CD8-positive, alpha-beta memory T cell (primary cell): Measurements from ENCODE around the gene KNDC1. TPM values are rescaled to one million over a fixed set of nuclear protein-coding genes. Genes with fewer than 3 reads are reported as not detected.

ENCODE experiments used
- CTCF ChIA-PET: fragments of 350-600 bp; sonication (Branson Sonifier 250); formaldehyde crosslinking; loops from one replicate; lab custom pipeline; 2021; ENCODE audit warnings: antibody characterized with exemption; lab: Charles Lee
- POLR2A ChIA-PET: fragments of 350-600 bp; sonication (Branson Sonifier 250); formaldehyde crosslinking; loops from one replicate; lab custom pipeline; 2021; ENCODE audit warnings: antibody characterized with exemption; lab: Charles Lee
- DNase-seq, 5 donors: peaks; one replicate each; pipeline versions ENCODE4 v3.0.0 to v3.0.0-alpha.2; 2020 to 2022; ENCODE audit warnings: mixed read lengths in 1 of 5
- H3K27ac ChIP-seq: one replicate; pipeline ENCODE4 v1.7.0; 2013; ENCODE audit warnings: low read depth, mild to moderate bottlenecking, low read length, moderate library complexity
- H3K27me3 ChIP-seq: 2 replicates; pipeline ENCODE4 v1.7.0; 2013; ENCODE audit warnings: low read length, mild to moderate bottlenecking; ENCODE audit not compliant: insufficient read depth, poor library complexity, severe bottlenecking
- H3K36me3 ChIP-seq: 2 replicates; pipeline ENCODE4 v1.7.0; 2013; ENCODE audit warnings: mild to moderate bottlenecking, low read length, moderate library complexity; ENCODE audit not compliant: insufficient read depth
- H3K4me1 ChIP-seq: 2 replicates; pipeline ENCODE4 v1.7.0; 2013; ENCODE audit warnings: mild to moderate bottlenecking, low read length, moderate library complexity; ENCODE audit not compliant: insufficient read depth
- H3K4me3 ChIP-seq: 2 replicates; pipeline ENCODE4 v1.7.0; 2013; ENCODE audit warnings: mild to moderate bottlenecking, low read length
- H3K9me3 ChIP-seq: 2 replicates; pipeline ENCODE4 v1.7.0; 2013; ENCODE audit warnings: mild to moderate bottlenecking, low read length
- H3K27ac Mint-ChIP-seq, 8 donors: one replicate each; pipeline ENCODE4 v1.8.0; 2020 to 2021; ENCODE audit warnings: mixed read lengths in 8 of 8, mild to moderate bottlenecking in 6 of 8, inconsistent platforms in 3 of 8, moderate library complexity in 3 of 8
- H3K27me3 Mint-ChIP-seq, 2 donors: one replicate each; pipeline ENCODE4 v1.8.0; 2020 to 2021; ENCODE audit warnings: mixed read lengths in 2 of 2, mild to moderate bottlenecking in 1 of 2, moderate library complexity in 1 of 2
- H3K36me3 Mint-ChIP-seq, 3 donors: one replicate each; pipeline ENCODE4 v1.8.0; 2020 to 2021; ENCODE audit warnings: mixed read lengths in 3 of 3, inconsistent platforms in 1 of 3, mild to moderate bottlenecking in 1 of 3
- H3K4me1 Mint-ChIP-seq, 3 donors: one replicate each; pipeline ENCODE4 v1.8.0; 2020 to 2021; ENCODE audit warnings: mixed read lengths in 3 of 3, inconsistent platforms in 1 of 3, mild to moderate bottlenecking in 1 of 3
- H3K4me3 Mint-ChIP-seq, 7 donors: one replicate each; pipeline ENCODE4 v1.8.0; 2020 to 2021; ENCODE audit warnings: mixed read lengths in 7 of 7, mild to moderate bottlenecking in 6 of 7, moderate library complexity in 4 of 7, inconsistent platforms in 2 of 7
- H3K9me3 Mint-ChIP-seq, 5 donors: one replicate each; pipeline ENCODE4 v1.8.0; 2020 to 2022; ENCODE audit warnings: mixed read lengths in 5 of 5, mild to moderate bottlenecking in 3 of 5, moderate library complexity in 2 of 5, inconsistent platforms in 1 of 5
- polyA plus RNA-seq: library from polyadenylated mRNA; unstranded; fragments of 300-500 nt; fragmentation: Illumina TruSeq; gene quantifications from one replicate; pipeline ENCODE4 v1.2.3, GENCODE V29; 2021
- total RNA-seq, 2 experiments: library from RNA; stranded (reverse); gene quantifications; one replicate each; pipeline ENCODE4 v1.2.3, GENCODE V29; 2021

The KNDC1 gene
- total and polyA plus RNA-seq, 3 experiments from 2014 or later: 0.05 TPM; not detected in 2

DNA sequence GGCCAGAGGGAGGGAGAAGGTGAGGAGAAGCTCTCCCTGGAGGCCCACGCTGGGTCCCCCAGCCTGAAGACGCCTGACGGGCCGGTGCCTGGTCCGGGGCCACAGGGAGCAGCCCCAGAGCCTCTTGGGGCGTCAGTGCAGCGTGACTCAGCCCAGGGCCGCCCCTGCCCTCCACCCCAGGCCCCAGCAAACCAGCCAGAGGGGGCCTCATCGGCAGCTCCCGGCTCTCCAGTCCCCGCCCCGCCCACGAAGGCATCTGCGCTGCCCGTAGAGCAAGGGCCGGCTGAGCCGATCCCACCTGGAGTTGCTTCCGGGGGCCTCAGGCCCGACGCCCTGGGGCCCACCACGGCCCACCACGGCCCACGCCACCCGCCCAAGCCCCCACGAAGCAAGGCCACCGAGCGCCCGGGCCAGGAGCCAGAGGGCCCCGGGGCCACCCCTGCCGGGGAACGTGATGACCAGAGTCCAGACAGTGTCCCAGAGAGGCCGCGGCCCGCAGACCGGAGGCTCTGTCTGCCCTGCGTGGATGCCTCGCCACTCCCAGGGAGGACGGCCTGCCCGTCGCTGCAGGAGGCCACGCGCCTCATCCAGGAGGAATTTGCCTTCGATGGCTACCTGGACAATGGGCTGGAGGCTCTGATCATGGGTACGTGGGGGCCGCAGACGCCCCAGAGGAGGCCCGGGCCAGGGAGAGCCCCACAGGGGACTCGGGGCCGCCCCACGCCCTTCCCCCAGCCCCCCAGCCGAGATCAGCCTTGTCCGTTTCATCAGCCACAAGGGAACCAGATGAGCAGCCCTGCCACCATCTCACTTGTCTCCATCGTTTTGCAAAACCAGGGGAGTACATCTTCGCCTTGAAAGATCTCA is 38.8 kb downstream of the KNDC1 start:
- H3K36me3 ChIP-seq: no peaks in the 10 kb centered on the region
- no peak overlapping the region for H3K27ac ChIP-seq
- H3K4me3 ChIP-seq: no peak overlapping the region
- H3K9me3 ChIP-seq: no peaks in the 10 kb centered on the region
- ChIA-PET CTCF (no interaction called here), POLR2A (no interaction called here)
- Mint-ChIP-seq H3K27me3 (no peaks in the 10 kb centered on the region), H3K9me3 (peaks cover 0 to 7% (median 0%) of the 10 kb centered on the region in 5 donors), H3K4me1 (no peaks in the 10 kb centered on the region), H3K27ac (no peak overlapping the region), H3K36me3 (no peaks in the 10 kb centered on the region), H3K4me3 (no peak overlapping the region)
- no peaks in the 10 kb centered on the region for H3K27me3 ChIP-seq
- no peaks in the 10 kb centered on the region for H3K4me1 ChIP-seq
- DNase-seq: no peak

DNA sequence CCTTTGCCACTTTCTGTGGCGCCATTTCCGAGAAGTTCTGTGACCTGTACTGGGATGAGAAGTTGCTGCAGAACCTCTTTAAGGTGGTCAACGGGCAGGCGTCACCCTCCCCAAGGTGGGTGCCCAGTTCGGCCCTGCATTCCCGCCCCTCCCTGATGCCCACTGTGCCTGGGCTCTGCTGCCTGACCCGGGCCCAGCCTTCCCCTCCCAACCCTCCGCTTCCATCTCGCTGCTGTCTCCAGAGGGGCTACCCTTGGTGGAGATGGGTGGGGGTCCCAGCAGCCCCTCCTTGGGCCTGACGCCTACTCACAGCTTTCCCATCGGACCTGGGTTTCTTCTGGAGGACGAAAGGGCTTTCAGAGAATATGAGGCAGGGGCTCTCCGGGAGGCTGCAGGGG is 39.5 kb downstream of the KNDC1 start:
- CTCF ChIA-PET: no interaction called here
- H3K27me3 Mint-ChIP-seq: no peaks in the 10 kb centered on the region
- Histone ChIP-seq H3K27me3 (no peaks in the 10 kb centered on the region), H3K4me1 (no peaks in the 10 kb centered on the region), H3K36me3 (no peaks in the 10 kb centered on the region), H3K9me3 (no peaks in the 10 kb centered on the region), H3K4me3 (no peak overlapping the region), H3K27ac (no peak overlapping the region)
- no peak overlapping the region for H3K27ac Mint-ChIP-seq
- no peaks in the 10 kb centered on the region for H3K36me3 Mint-ChIP-seq
- no peaks in the 10 kb centered on the region for H3K4me1 Mint-ChIP-seq
- H3K4me3 Mint-ChIP-seq: no peak overlapping the region
- POLR2A ChIA-PET: no interaction called here
- no peak for DNase-seq
- peaks cover 0 to 3% (median 0%) of the 10 kb centered on the region in 5 donors for H3K9me3 Mint-ChIP-seq

DNA sequence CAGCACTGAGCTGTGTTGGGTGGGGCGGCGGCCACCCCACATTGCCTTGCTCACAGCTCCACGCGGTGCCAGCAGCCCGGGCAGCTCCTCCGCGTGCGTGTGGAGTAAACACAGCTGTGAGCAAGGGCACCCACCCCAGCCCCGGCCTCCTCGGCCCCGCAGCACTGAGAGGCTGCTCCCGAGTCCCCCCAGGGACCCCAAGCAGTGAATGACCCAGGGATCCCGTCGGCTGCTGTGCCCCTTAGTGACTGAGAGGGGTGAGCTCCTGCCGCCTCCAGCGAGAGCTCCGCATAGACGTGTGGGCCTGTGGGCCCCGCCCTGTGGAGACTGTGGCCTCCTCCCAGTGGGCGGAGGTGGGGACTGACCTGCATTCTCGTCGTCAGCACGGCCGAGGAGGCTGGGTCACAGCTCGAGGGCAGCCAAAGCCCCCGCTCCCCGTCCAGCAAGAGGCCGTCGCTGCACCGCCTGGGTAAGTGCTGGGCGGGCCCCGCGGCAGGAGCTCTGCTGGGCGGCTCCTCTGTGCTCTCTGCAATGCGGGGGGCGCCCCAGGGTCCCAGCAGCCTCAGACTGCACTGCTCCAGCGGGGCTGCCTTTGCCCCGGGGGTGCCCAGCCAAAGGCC is 40.1 kb downstream of the KNDC1 start:
- CTCF ChIA-PET: no interaction called here
- Histone ChIP-seq H3K9me3 (no peaks in the 10 kb centered on the region), H3K27me3 (no peaks in the 10 kb centered on the region), H3K27ac (no peak overlapping the region), H3K4me1 (no peaks in the 10 kb centered on the region), H3K4me3 (no peak overlapping the region), H3K36me3 (no peaks in the 10 kb centered on the region)
- no peak overlapping the region for H3K27ac Mint-ChIP-seq
- no peaks in the 10 kb centered on the region for H3K27me3 Mint-ChIP-seq
- H3K4me1 Mint-ChIP-seq: no peaks in the 10 kb centered on the region
- no peak for DNase-seq
- H3K4me3 Mint-ChIP-seq: no peak overlapping the region
- no peaks in the 10 kb centered on the region for H3K9me3 Mint-ChIP-seq
- no peaks in the 10 kb centered on the region for H3K36me3 Mint-ChIP-seq
- POLR2A ChIA-PET: no interaction called here

DNA sequence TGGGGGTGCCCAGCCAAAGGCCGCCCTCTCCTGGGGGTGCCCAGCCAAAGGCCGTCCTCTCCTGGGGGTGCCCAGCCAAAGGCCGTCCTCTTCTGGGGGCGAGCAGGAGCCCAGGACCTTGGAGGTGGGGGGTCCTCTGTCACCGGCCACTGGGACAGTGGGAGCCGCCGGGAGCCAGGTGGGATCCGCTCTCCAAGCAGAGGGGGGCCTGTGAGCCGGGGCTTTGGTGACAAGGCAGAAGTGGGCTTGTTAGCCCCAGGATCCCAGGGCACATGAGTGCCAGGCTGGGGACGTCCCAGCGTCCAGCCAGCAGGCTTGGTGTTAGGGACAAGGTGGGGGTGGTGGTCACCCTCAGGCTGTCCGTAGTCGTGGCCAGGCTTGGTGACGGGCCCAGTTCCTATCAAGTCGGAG is 40.6 kb downstream of the KNDC1 start:
- Mint-ChIP-seq H3K4me1 (no peaks in the 10 kb centered on the region), H3K27me3 (no peaks in the 10 kb centered on the region), H3K9me3 (no peaks in the 10 kb centered on the region), H3K36me3 (no peaks in the 10 kb centered on the region), H3K27ac (no peak overlapping the region), H3K4me3 (no peak overlapping the region)
- H3K9me3 ChIP-seq: no peaks in the 10 kb centered on the region
- H3K36me3 ChIP-seq: no peaks in the 10 kb centered on the region
- no peak overlapping the region for H3K27ac ChIP-seq
- H3K4me1 ChIP-seq: no peaks in the 10 kb centered on the region
- H3K4me3 ChIP-seq: no peak overlapping the region
- POLR2A ChIA-PET: no interaction called here
- DNase-seq: no peak
- no peaks in the 10 kb centered on the region for H3K27me3 ChIP-seq
- CTCF ChIA-PET: no interaction called here

DNA sequence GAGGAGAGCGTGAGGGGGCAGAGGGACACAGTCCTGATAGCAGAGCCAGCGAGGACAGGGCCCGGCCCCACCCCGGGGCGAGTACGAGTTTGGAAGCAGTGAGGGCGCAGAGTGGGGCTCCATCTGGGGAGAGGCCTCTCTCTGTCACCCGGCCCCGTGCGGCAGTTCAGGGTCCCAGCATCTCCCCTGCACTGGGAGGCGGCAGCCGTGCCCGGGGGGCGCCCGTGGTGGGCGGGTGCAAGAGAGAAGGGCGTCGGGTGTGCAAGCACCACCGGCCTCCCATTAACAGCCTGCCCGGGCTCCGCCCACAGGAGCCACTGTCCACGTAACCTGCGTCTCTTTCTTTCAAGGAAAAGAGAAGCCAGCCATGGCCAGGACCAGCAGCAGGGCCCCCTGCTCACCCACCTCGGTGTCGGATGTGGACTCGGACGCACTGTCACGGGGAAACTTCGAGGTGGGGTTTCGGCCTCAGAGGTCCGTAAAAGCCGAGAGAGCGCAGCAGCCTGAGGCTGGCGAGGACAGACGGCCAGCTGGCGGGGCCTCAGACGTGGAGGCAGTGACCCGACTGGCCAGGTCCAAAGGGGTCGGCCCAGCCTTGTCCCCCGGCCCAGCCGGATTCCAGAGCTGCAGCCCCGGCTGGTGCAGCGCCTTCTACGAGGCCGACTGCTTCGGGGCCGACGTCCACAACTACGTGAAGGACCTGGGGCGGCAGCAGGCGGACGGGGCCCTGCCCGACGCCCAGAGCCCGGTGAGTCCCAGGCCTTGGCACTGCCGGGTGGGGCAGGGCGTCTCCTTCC is 41.3 kb downstream of the KNDC1 start:
- H3K27me3 ChIP-seq: no peaks in the 10 kb centered on the region
- H3K4me1 ChIP-seq: no peaks in the 10 kb centered on the region
- H3K27ac ChIP-seq: no peak overlapping the region
- Mint-ChIP-seq H3K27me3 (no peaks in the 10 kb centered on the region), H3K4me3 (no peak overlapping the region), H3K9me3 (no peaks in the 10 kb centered on the region), H3K36me3 (no peaks in the 10 kb centered on the region), H3K4me1 (no peaks in the 10 kb centered on the region), H3K27ac (no peak overlapping the region)
- POLR2A ChIA-PET: no interaction called here
- H3K36me3 ChIP-seq: no peaks in the 10 kb centered on the region
- CTCF ChIA-PET: no interaction called here
- DNase-seq: no peak
- H3K9me3 ChIP-seq: no peaks in the 10 kb centered on the region
- no peak overlapping the region for H3K4me3 ChIP-seq

DNA sequence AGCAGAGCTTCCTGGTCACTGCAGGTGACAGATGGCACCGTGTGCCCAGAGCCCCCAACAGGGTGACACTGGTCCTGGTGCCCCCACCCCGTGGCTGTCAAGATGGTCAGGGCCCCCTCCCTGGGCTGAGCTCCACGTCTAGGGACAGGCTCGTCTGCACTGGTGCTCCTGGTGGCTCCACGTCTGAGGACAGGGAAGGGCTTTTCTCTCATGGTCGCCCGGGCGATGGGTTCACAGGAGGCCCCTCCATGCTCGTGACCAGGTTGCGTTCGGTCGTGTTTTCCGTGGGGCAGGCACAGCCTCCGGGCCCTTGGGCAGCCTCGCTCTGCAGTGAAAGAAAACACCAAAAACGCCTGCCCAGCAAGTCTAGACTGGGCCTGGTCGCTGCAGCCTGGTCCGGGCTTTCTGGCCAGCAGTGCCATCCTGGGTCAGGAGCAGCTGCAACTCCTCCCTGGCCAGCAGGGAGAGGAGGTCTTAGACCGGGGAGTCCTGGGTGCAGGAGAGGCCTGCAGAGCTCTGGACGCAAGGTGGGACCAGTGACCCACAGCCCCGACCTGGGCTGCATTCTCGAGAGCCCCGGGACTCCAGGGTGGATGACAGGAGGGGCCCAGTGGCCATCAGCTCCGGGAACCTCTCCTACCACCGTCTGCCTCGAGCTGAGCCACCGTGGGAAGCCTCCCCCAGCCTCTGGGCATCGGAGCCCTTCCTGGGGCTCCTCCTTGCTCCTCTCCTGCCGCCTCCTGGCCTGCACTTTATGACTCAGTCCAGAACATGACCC is 42.1 kb downstream of the KNDC1 start:
- Mint-ChIP-seq H3K36me3 (no peaks in the 10 kb centered on the region), H3K9me3 (no peaks in the 10 kb centered on the region), H3K27ac (no peak overlapping the region), H3K4me1 (no peaks in the 10 kb centered on the region), H3K27me3 (no peaks in the 10 kb centered on the region), H3K4me3 (no peak overlapping the region)
- POLR2A ChIA-PET: no interaction called here
- no peaks in the 10 kb centered on the region for H3K27me3 ChIP-seq
- H3K36me3 ChIP-seq: no peaks in the 10 kb centered on the region
- no peaks in the 10 kb centered on the region for H3K4me1 ChIP-seq
- DNase-seq: no peak
- CTCF ChIA-PET: no interaction called here
- no peak overlapping the region for H3K4me3 ChIP-seq
- H3K9me3 ChIP-seq: no peaks in the 10 kb centered on the region
- H3K27ac ChIP-seq: no peak overlapping the region

DNA sequence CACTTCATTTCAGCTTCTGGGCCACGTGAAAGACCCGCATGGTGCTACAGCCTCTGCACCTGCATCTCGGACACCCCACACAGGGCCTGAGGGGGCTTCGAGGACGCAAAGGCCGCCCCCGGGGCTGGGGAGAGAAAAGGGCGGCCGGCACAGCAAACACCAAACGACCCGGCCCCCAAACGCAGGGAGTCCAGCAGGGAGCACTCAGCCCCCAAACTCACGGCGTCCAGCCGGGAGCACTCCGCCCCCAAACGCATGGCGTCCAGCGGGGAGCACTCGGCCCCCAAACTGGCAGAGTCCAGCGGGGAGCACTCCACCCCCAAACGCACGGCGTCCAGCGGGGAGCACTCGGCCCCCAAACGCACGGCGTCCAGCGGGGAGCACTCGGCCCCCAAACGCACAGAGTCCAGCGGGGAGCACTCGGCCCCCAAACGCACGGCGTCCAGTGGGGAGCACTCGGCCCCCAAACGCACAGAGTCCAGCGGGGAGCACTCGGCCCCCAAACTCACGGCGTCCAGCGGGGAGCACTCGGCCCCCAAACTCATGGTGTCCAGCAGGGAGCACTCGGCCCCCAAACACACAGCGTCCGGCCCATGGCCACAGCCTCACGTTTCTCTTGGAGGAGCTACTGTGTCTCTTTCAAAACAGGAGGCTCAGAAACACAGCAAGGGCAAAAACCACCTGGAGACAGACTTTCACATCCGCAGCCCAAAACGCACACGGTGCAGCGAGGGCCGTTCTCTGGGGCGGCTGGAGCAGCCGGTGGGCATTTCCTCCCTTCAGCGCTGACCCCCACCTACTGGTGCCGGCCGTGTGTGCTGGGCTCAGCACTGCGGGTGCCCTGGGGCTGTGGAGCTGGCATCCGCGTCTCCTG is 43.0 kb downstream of the KNDC1 start:
- H3K27me3 Mint-ChIP-seq: no peaks in the 10 kb centered on the region
- Histone ChIP-seq H3K4me1 (no peaks in the 10 kb centered on the region), H3K9me3 (no peaks in the 10 kb centered on the region), H3K27me3 (no peaks in the 10 kb centered on the region), H3K27ac (no peak overlapping the region), H3K4me3 (no peak overlapping the region), H3K36me3 (no peaks in the 10 kb centered on the region)
- H3K36me3 Mint-ChIP-seq: no peaks in the 10 kb centered on the region
- POLR2A ChIA-PET: no interaction called here
- no peak overlapping the region for H3K4me3 Mint-ChIP-seq
- no peak for DNase-seq
- H3K4me1 Mint-ChIP-seq: no peaks in the 10 kb centered on the region
- no peak overlapping the region for H3K27ac Mint-ChIP-seq
- CTCF ChIA-PET: no interaction called here
- H3K9me3 Mint-ChIP-seq: no peaks in the 10 kb centered on the region
